Activated CD4-positive, alpha-beta T cell treated with anti-CD3 and anti-CD28 coated beads, Interleukin-2, amount 10 ng/mL, durations not matched to agents 7 days and 5 days (primary cell): Measurements from ENCODE around the gene ZFYVE19. TPM values are rescaled to one million over a fixed set of nuclear protein-coding genes. Genes with fewer than 3 reads are reported as not detected.

Source experiments
- CTCF ChIA-PET: fragments of 350-600 bp; sonication (Branson Sonifier 250); formaldehyde crosslinking; loops from one replicate; lab custom pipeline; 2021; ENCODE audit warnings: antibody characterized with exemption; lab: Charles Lee
- POLR2A ChIA-PET: fragments of 350-600 bp; sonication (Branson Sonifier 250); formaldehyde crosslinking; loops from one replicate; lab custom pipeline; 2021; ENCODE audit warnings: antibody characterized with exemption; lab: Charles Lee
- DNase-seq: peaks from one replicate; pipeline ENCODE4 v3.0.0-alpha.2; 2020
- H3K27ac Mint-ChIP-seq: one replicate; pipeline ENCODE4 v1.8.0; 2021; ENCODE audit warnings: mild to moderate bottlenecking, moderate library complexity, mixed read lengths
- H3K27me3 Mint-ChIP-seq: one replicate; pipeline ENCODE4 v1.8.0; 2021; ENCODE audit warnings: mixed read lengths
- H3K36me3 Mint-ChIP-seq: one replicate; pipeline ENCODE4 v1.8.0; 2021; ENCODE audit warnings: low read depth, mixed read lengths
- H3K4me1 Mint-ChIP-seq: one replicate; pipeline ENCODE4 v1.8.0; 2021; ENCODE audit warnings: mixed read lengths
- H3K4me3 Mint-ChIP-seq: one replicate; pipeline ENCODE4 v1.8.0; 2021; ENCODE audit warnings: mild to moderate bottlenecking, moderate library complexity, mixed read lengths
- H3K9me3 Mint-ChIP-seq: one replicate; pipeline ENCODE4 v1.8.0; 2021; ENCODE audit warnings: mixed read lengths
- total RNA-seq, 2 experiments: library from RNA; stranded (reverse); gene quantifications; one replicate each; pipeline ENCODE4 v1.2.3, GENCODE V29; 2021

ZFYVE19 gene
- total RNA-seq, 2 experiments from 2014 or later: 31.1 to 32.2 TPM

DNA sequence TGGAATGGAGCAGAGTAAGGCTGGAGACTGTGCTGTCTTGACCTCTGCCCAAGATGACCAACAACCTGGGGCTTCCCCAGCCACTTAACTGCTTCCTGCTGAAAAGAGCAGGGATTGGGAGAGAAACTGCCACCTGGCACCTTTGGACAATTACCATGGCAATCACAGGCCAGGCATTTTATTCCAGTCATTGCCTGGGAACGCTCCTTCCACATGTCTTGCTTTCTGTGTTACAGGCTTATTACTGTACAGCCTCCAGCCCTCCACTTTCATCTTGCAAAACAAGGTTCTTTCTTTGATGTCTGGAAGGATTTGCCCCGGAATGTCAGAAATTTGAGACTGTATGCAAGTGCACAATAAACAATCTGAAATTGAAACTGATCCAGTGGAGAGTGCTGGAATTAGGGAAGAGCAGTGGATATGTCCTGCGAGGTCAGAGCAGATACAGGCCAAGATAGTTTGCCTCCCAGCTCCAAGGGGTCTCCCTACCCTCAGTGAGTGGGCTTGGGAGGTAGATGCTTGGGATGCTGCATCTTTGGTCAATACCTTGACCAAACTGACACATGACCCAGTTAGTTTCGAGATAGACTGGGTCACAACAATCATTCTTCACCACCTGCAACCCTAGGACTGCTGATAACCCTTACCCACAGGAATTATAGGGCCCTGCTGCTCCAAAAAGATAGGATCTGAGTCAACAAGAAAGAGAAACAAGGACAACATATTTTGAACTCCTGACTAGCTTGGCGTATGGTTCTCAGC is 19.0 kb downstream of the ZFYVE19 start:
- ChIA-PET POLR2A (no interaction called here), CTCF (no interaction called here)
- no peak for DNase-seq
- H3K36me3 Mint-ChIP-seq: no peaks in the 10 kb centered on the region
- H3K27me3 Mint-ChIP-seq: peaks cover 8% of the 10 kb centered on the region
- no peak overlapping the region for H3K4me3 Mint-ChIP-seq
- H3K9me3 Mint-ChIP-seq: no peaks in the 10 kb centered on the region
- no peaks in the 10 kb centered on the region for H3K4me1 Mint-ChIP-seq
- no peak overlapping the region for H3K27ac Mint-ChIP-seq

DNA sequence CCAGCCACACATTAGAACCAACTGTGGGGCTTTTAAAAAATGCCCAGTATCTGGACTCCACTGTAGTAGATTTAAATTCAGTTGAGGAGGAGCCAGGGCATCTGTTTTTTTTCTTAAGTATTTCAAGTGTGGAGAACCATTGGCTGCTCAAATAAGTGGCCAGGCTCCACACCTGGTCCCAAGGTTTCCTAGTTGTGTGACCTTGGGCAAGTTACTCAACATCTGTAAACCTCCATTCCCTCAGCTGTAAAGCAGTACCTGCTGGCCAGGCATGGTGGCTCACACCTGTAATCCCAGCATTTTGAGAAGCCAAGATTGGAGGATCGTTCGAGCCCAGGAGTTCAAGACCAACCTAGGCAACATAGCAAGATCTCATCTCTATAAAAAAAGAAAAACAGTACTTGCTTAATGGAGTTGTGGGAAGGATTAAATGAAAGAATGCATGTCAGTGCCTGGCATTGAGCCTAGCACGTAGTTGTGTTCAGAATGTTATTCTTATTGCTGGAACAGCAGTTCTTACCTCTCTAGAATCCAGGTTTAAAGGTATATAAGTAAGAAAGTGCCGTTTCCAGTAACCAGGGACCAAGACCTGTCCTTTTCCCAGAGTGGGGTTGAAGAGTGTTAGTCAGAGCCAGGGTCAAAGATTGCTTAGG is 19.7 kb downstream of the ZFYVE19 start:
- CTCF ChIA-PET: no interaction called here
- no peak overlapping the region for H3K4me3 Mint-ChIP-seq

DNA sequence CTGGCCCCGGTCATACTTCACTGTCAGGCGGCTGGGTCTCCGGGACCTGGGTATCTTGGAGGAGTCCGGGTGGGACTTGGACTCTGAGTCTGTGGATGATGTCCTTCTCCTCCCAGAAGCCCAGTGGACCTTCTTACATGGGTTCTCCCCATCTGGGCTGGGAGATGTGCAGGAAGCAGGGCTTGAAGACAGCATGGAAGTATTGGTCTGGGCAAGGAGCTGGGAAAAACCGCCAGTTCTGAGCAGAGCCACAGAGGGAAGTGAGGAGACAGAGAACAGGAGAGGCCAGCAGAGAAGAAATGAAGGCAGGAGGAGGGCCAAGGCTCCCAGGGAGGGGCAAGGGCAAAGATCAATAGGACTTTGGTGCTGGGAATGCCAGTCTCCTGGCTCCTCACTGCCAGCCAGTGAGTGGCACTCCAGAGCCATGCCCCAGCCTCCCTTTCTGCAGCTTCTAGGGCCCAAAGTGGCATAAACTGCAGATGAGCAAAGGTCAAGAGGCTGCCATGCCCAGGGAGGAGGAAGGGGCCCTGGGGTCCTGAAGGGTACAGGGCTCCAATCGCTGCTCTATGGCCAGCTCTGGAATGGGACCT is 21.7 kb downstream of the ZFYVE19 start, which contains the start of gene PPP1R14D:
TSS of gene PPP1R14D (minus strand) at position 262 of the 590 bp plus-strand sequence. CDS start at position 195, 67 bp downstream.
- H3K4me3 Mint-ChIP-seq: no peak within 1 kb of the TSS
- ChIA-PET POLR2A (no interaction called here), CTCF (interaction anchor here (0.9 to 1.1 kb wide), 3 partner anchors 10 to 81 kb away, joined by 3 to 4 read pairs (median 3); partner anchors contain the start of gene SPINT1)
- H3K36me3 Mint-ChIP-seq: no peaks in the 10 kb centered on the region
- H3K4me1 Mint-ChIP-seq: no peaks in the 10 kb centered on the region
- no peaks in the 10 kb centered on the region for H3K9me3 Mint-ChIP-seq
- H3K27ac Mint-ChIP-seq: no peak within 1 kb of the TSS
- H3K27me3 Mint-ChIP-seq: peaks cover 8% of the 10 kb centered on the region
- no peak for DNase-seq

More for the DNA sequence above, 19.7 kb downstream of the ZFYVE19 start:
- H3K9me3 Mint-ChIP-seq: no peaks in the 10 kb centered on the region
- no peaks in the 10 kb centered on the region for H3K36me3 Mint-ChIP-seq
- H3K27ac Mint-ChIP-seq: no peak overlapping the region
- no peaks in the 10 kb centered on the region for H3K4me1 Mint-ChIP-seq
- peaks cover 8% of the 10 kb centered on the region for H3K27me3 Mint-ChIP-seq
- DNase-seq: no peak
- POLR2A ChIA-PET: no interaction called here

DNA sequence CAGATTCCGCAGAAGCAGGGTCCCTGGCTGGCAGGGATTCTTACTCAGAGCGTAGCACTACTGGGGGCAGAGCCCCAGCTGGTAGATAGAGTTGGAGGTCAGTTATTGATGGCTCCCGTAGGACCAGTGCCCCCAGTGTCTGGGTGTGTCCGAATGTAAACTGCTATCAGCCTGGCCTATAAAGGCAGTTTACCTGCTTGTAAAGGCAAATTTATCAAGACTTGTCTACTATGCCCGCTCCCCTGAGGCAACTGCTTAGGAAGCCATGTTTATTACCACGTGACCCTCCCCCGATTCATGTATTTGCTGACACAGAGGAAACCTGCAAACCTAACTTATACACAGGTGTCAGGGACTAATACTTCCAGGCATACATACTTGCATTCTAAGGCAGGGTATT is 22.2 kb downstream of the ZFYVE19 start:
- H3K27ac Mint-ChIP-seq: no peak overlapping the region
- ChIA-PET CTCF (interaction anchor here (0.9 to 1.1 kb wide), 2 partner anchors 15 to 81 kb away, joined by 3 read pairs; partner anchors contain the start of gene SPINT1), POLR2A (no interaction called here)
- H3K27me3 Mint-ChIP-seq: peaks cover 7% of the 10 kb centered on the region
- H3K9me3 Mint-ChIP-seq: no peaks in the 10 kb centered on the region
- H3K4me3 Mint-ChIP-seq: no peak overlapping the region
- no peaks in the 10 kb centered on the region for H3K36me3 Mint-ChIP-seq
- no peaks in the 10 kb centered on the region for H3K4me1 Mint-ChIP-seq
- DNase-seq: no peak

DNA sequence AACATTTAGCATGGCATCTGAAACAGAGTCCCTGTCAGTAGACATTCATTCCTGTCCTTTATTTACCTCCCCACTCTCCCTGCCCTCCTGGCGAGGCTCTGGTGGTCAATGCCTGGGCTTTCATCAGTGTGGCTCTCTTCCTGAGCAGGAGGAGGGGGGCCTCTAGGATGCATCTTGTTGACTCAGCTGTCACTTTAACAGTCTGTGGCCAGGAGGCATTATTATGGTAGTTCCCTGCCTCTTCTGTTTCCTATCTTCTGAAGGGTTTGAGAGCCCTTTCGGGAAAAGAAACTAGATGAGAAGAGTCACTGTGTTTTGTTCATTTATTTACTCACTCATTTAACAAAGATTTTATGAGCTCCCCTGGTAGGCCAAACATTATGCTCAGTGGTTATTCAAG is 24.0 kb downstream of the ZFYVE19 start:
- no peak for DNase-seq
- Mint-ChIP-seq H3K27ac (no peak overlapping the region), H3K4me1 (no peaks in the 10 kb centered on the region), H3K9me3 (no peaks in the 10 kb centered on the region), H3K4me3 (no peak overlapping the region), H3K27me3 (peaks cover 5% of the 10 kb centered on the region), H3K36me3 (no peaks in the 10 kb centered on the region)
- ChIA-PET CTCF (interaction anchor here (1.6 kb wide), 1 partner anchor 15 kb away, joined by 4 read pairs; no protein-coding TSS in a partner anchor), POLR2A (no interaction called here)

DNA sequence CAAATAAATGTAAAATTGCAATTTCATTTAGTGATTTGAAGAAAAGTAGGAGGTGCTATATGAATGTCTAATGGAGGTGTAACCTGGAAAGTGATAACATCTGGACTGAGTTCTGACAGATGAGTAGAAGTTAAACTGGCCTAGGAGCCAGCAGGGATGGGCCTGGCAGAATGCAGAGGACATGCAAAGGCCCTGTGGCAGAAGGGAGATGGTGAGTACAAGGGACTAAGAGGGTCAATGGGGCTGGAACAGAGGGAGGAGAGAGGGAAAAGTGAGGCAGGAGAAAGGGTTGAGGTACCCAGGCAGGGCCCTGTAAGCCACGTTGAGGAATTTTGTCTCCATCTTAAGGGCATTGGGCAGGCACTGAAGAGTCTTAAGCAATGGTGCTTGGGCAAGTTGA is 25.0 kb downstream of the ZFYVE19 start:
- H3K27ac Mint-ChIP-seq: no peak overlapping the region

DNA sequence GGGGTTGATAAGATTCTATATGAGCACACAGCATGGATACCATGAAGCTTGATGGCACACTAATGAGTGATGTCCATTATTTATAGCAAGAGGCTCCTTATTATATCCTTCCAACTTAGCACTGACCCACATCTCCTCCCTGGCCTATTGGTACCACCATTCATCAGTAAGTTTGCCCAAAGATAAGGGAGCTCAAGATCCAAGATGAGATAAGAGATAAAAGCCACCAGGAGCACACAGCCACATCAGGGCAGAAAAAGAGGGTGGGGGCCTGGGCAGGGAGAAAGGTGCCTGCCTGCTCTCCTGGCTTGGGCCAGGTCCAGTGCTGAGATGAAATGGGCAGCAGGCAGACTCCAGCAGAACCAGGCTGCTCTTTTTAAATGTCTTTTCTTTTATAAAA is 26.0 kb downstream of the ZFYVE19 start:
- CTCF ChIA-PET: no interaction called here
- no peaks in the 10 kb centered on the region for H3K9me3 Mint-ChIP-seq
- no peaks in the 10 kb centered on the region for H3K4me1 Mint-ChIP-seq
- H3K36me3 Mint-ChIP-seq: no peaks in the 10 kb centered on the region
- DNase-seq: no peak
- POLR2A ChIA-PET: no interaction called here
- no peak overlapping the region for H3K4me3 Mint-ChIP-seq
- peaks cover under 1% of the 10 kb centered on the region for H3K27me3 Mint-ChIP-seq
- no peak overlapping the region for H3K27ac Mint-ChIP-seq

More for the DNA sequence above, 25.0 kb downstream of the ZFYVE19 start:
- no peak for DNase-seq
- H3K9me3 Mint-ChIP-seq: no peaks in the 10 kb centered on the region
- no peaks in the 10 kb centered on the region for H3K4me1 Mint-ChIP-seq
- no peak overlapping the region for H3K4me3 Mint-ChIP-seq
- peaks cover 3% of the 10 kb centered on the region for H3K27me3 Mint-ChIP-seq
- H3K36me3 Mint-ChIP-seq: no peaks in the 10 kb centered on the region
- CTCF ChIA-PET: no interaction called here
- POLR2A ChIA-PET: no interaction called here

DNA sequence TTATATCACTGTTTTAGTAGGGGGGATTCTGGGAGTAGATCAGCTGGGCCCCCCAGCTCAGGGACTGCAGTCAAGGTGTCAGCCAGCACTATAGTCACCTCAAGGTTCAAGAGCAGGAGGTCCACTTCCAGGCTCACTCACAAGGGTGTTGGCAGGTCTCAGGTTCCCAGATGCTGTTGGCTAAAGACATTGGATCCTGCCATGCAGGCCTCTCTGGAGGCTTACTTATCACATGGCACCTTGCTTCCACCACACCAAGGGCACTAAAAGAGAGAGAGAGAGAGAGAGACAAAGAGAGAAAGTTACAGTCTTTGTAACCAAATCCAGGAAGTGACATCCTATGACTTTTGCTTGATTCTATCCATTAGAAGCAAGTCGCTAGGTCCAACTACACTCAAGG is 29.1 kb downstream of the ZFYVE19 start:
- POLR2A ChIA-PET: no interaction called here
- CTCF ChIA-PET: no interaction called here
- H3K27ac Mint-ChIP-seq: no peak overlapping the region
- DNase-seq: no peak
- peaks cover 4% of the 10 kb centered on the region for H3K27me3 Mint-ChIP-seq
- H3K36me3 Mint-ChIP-seq: no peaks in the 10 kb centered on the region
- no peak overlapping the region for H3K4me3 Mint-ChIP-seq
- no peaks in the 10 kb centered on the region for H3K9me3 Mint-ChIP-seq
- H3K4me1 Mint-ChIP-seq: no peaks in the 10 kb centered on the region

DNA sequence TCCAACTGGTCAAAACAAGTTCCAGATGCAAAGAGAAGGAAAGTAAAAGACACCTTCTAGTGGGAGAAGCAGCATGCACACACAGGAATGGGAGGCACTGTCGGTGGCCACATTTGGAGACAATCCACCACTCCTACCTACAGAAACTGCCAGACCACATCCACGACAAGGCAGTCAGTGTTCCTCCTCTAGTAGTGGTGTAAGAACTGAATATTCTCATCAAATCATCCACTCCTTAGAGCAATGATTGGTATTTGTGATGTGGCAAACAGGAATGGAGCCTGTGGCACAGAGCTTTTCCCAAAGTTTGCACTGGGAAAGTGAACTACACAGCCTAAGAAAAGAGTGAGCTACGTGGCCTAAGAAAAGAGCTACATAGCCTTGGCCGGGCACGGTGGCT is 31.9 kb downstream of the ZFYVE19 start:
- H3K27me3 Mint-ChIP-seq: peaks cover 26% of the 10 kb centered on the region
- CTCF ChIA-PET: interaction anchor here (0.7 to 3.2 kb wide), 7 partner anchors 9 to 392 kb away, joined by 3 to 10 read pairs (median 4); partner anchors contain the start of genes DNAJC17, EXD1, PPP1R14D and ZFYVE19
- no peaks in the 10 kb centered on the region for H3K9me3 Mint-ChIP-seq
- DNase-seq: no peak
- no peak overlapping the region for H3K4me3 Mint-ChIP-seq
- H3K4me1 Mint-ChIP-seq: peaks cover 4% of the 10 kb centered on the region
- POLR2A ChIA-PET: no interaction called here
- H3K36me3 Mint-ChIP-seq: no peaks in the 10 kb centered on the region
- no peak overlapping the region for H3K27ac Mint-ChIP-seq

DNA sequence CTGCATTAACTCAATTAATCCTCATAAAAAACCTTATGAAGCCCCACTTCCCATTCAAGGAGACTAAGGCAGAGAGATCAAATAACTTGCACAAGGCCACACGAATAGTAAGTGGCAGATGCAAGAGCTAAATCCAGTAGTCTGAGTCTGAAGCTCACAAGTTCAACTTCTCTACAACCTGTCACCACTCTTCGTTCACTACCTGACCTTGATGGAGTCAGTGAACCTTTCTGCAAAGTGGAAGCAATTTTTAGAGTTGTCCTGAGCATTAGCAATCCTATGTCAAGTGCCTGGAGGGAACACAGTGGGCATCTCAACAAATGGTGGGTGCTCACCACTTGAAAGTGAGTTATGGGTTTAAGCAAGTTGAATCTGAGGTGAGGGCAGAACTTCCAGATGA is 34.9 kb downstream of the ZFYVE19 start:
- H3K36me3 Mint-ChIP-seq: no peaks in the 10 kb centered on the region
- H3K27ac Mint-ChIP-seq: no peak overlapping the region
- H3K4me1 Mint-ChIP-seq: peaks cover 18% of the 10 kb centered on the region
- CTCF ChIA-PET: interaction anchor here (1.8 kb wide), 1 partner anchor 16 kb away, joined by 5 read pairs; no protein-coding TSS in a partner anchor
- no peak overlapping the region for H3K4me3 Mint-ChIP-seq
- H3K27me3 Mint-ChIP-seq: peaks cover 30% of the 10 kb centered on the region
- POLR2A ChIA-PET: no interaction called here
- no peak for DNase-seq
- H3K9me3 Mint-ChIP-seq: no peaks in the 10 kb centered on the region

DNA sequence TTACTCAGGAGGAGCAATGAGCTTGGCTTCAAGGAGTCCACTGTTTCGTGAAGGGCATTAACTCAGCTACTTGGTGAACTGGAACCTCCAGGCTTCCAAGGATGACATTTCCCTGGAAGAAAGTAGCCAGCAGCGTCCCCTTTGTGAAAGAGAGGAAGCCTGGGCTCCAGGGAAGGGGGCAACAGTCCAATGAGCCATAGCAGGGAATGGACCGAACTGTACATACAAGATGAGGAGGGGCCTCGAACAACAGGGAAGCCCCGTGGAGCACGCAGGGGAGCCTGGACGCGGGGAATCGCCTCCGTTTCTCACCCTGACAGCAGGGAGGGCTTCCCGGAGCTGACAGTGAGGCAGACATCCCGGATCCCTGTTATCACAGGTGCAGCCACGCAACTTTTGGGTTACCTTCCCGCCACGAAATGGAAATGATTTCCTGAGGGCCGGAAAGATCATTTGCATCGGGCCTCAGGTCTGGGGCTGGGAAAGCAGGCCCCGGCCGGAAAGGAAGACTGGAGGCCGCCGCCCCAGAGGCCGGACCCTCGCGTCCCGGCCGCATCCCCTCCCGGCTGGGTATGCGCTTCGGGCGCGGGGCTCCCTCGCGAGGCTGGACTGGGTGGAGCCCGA is 36.5 kb downstream of the ZFYVE19 start:
- Mint-ChIP-seq H3K9me3 (no peaks in the 10 kb centered on the region), H3K4me1 (peaks cover 31% of the 10 kb centered on the region), H3K4me3 (peak overlapping the region; percentile 66), H3K27me3 (peaks cover 30% of the 10 kb centered on the region), H3K36me3 (no peaks in the 10 kb centered on the region), H3K27ac (no peak overlapping the region)
- ChIA-PET CTCF (interaction anchor here (0.6 to 3.9 kb wide), 7 partner anchors 14 to 737 kb away, joined by 3 to 34 read pairs (median 3); partner anchors contain the start of genes PPP1R14D and VPS18), POLR2A (no interaction called here)
- no peak for DNase-seq

DNA sequence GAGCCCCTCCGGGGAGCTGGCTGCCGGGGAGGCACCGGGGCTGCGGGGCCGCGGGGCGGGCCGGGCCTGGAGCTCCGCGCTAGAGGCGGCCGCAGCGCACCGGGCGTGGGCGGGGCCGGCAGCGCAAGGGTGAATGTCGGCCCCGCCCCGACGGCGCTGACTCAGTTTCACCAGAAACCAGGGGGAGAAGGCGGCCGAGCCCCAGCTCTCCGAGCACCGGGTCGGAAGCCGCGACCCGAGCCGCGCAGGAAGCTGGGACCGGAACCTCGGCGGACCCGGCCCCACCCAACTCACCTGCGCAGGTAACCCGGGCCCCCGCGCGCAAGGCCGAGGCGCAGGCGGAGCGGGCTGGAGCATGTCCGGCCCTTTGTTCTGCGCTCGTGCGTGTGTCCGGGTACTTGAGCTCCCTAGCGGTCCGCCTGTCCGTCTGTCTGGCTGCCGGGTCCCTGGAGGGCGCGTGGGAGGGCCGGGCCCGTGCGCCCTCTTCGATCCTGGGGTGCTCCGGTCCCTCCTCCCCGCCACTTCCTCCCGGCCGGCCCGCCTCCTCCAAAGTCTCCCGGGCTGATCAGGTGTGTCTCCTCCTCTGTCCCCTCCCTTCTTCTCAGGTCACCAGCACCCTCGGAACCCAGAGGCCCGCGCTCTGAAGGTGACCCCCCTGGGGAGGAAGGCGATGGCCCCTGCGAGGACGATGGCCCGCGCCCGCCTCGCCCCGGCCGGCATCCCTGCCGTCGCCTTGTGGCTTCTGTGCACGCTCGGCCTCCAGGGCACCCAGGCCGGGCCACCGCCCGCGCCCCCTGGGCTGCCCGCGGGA is 37.2 kb downstream of the ZFYVE19 start, which contains the start of gene SPINT1:
TSS of gene SPINT1 (plus strand) at position 164 of the 811 bp plus-strand sequence. CDS start at position 671, 507 bp downstream.
- ChIA-PET POLR2A (no interaction called here), CTCF (interaction anchor here (0.6 to 3.9 kb wide), 8 partner anchors 13 to 394 kb away, joined by 3 to 34 read pairs (median 3); partner anchors contain the start of genes PPP1R14D and VPS18)
- Mint-ChIP-seq H3K27ac (peak within 1 kb of the TSS; percentile 56), H3K4me3 (peak within 1 kb of the TSS; percentile 76), H3K4me1 (peaks cover 31% of the 10 kb centered on the region), H3K36me3 (no peaks in the 10 kb centered on the region), H3K9me3 (no peaks in the 10 kb centered on the region), H3K27me3 (peaks cover 30% of the 10 kb centered on the region)
- peak; percentile 29 for DNase-seq
